ENCODE data around the gene HBE1. TPM values are rescaled to one million over a fixed set of nuclear protein-coding genes. Genes with fewer than 3 reads are reported as not detected.

Gene HBE1
- total and polyA plus RNA-seq, 2 of the 8 experiments (the other 6 are each of a cell fraction or from before 2014, with no cell fraction given), result 0.39 TPM; not detected in 1

- H2BK5ac ChIP-seq (ENCODE audit: low read depth, low read length), result no peak overlapping the region
- no peak overlapping the region for H2BK120ac ChIP-seq (replicated peaks; ENCODE audit: low read depth, low read length)
- H4K8ac ChIP-seq (ENCODE audit: extremely low read depth, insufficient read depth, low read length), result no peak overlapping the region
- H3K36me3 ChIP-seq (ENCODE audit: control insufficient read depth in 2 of 4, insufficient read depth in 4 of 4, low read length in 3 of 4), result no peaks in the 10 kb centered on the region
- no peaks in the 10 kb centered on the region for H3K79me2 ChIP-seq (ENCODE audit: control insufficient read depth in 1 of 2, insufficient read depth in 2 of 2, low read length in 2 of 2)
- H3K56ac ChIP-seq (replicated peaks; ENCODE audit: insufficient read length, low read depth, low read length), result no peak overlapping the region
- no peak overlapping the region for H2AK5ac ChIP-seq (ENCODE audit: low read depth, low read length)
- H3K9ac ChIP-seq (replicated peaks in 1 of 4; ENCODE audit: extremely low read depth in 1 of 4, low read depth in 3 of 4, low read length in 3 of 4), result no peak overlapping the region
- 91% methylated on average over 9 of the region's 9 CpGs; no CpG with 5 or more reads in 1 of the 2 experiments for WGBS, 2 experiments (ENCODE audit: extremely low coverage in 1 of 2, insufficient coverage in 1 of 2, insufficient read length in 1 of 2, insufficient replicate concordance in 2 of 2, low coverage in 1 of 2, low lambda C conversion rate in 2 of 2, missing lambda C conversion rate in 1 of 2)
- no peak overlapping the region for H3K18ac ChIP-seq (ENCODE audit: extremely low read depth, low read length)
- no peak overlapping the region for H3K14ac ChIP-seq (ENCODE audit: insufficient read length)
- H4K91ac ChIP-seq (replicated peaks; ENCODE audit: insufficient read length, low read length), result no peak overlapping the region
- no peak for DNase-seq (ENCODE audit: low read depth in 1 of 2, low spot score in 2 of 2)
- H3K27ac ChIP-seq (ENCODE audit: low read depth, low read length), result no peak overlapping the region
- no peak overlapping the region for H3K4me3 ChIP-seq (ENCODE audit: extremely low read depth in 1 of 4, insufficient read depth in 2 of 4, low read depth in 3 of 4, low read length in 4 of 4)
- H3K23ac ChIP-seq (ENCODE audit: insufficient read length), result no peak overlapping the region
- H3K4me2 ChIP-seq (ENCODE audit: insufficient read depth in 1 of 2, low read depth in 2 of 2, low read length in 2 of 2), result no peak overlapping the region
- no peaks in the 10 kb centered on the region for H3K9me3 ChIP-seq (ENCODE audit: insufficient read depth in 2 of 2, low read depth in 1 of 2, low read length in 1 of 2)
- FAIRE-seq, result no peak
- H2BK15ac ChIP-seq (ENCODE audit: low read length), result no peak overlapping the region
- ChIA-PET POLR2A (ENCODE audit: partially characterized antibody) (no interaction called here), CTCF (ENCODE audit: partially characterized antibody) (no interaction called here)
- no peak overlapping the region for H4K5ac ChIP-seq (ENCODE audit: insufficient read length, low read depth, low read length)
- H2BK20ac ChIP-seq (ENCODE audit: low read length), result no peak overlapping the region
- H3K23me2 ChIP-seq (ENCODE audit: low read depth, low read length), result no peaks in the 10 kb centered on the region
- H3K4ac ChIP-seq (replicated peaks; ENCODE audit: insufficient read length, low read depth, low read length), result no peak overlapping the region
- no peaks in the 10 kb centered on the region for H3K79me1 ChIP-seq (ENCODE audit: low read depth, low read length)
- 0 out of 7 replicates have a peak, but pooled peaks cover 0 to 4% (median 0%) of the 10 kb centered on the region in 4 experiments for H3K4me1 ChIP-seq (replicated peaks in 1 of 4; ENCODE audit: control insufficient read depth in 3 of 4, insufficient read depth in 4 of 4, low read length in 3 of 4)
- 0 out of 2 replicates have a peak overlapping the region, but pooled peaks have one; percentile 75 for H2BK12ac ChIP-seq (ENCODE audit: low read depth, low read length)
- no peaks in the 10 kb centered on the region for H4K20me1 ChIP-seq (replicated peaks in 1 of 2; ENCODE audit: control insufficient read depth in 1 of 2, insufficient read depth in 2 of 2, low read length in 2 of 2)
- H3K27me3 ChIP-seq (replicated peaks in 1 of 4; ENCODE audit: control insufficient read depth in 3 of 4, extremely low read depth in 1 of 4, insufficient read depth in 3 of 4, low read length in 3 of 4), result peaks cover 0 to 1% (median 0%) of the 10 kb centered on the region in 4 experiments; a peak in 3 of 7 replicates
- no peak overlapping the region for H2AFZ ChIP-seq (ENCODE audit: low read length)
- TF ChIP-seq CHD2 (IDR thresholded peaks at IDR 0.05; ENCODE audit: low read length) (no peak), NRF1 (IDR thresholded peaks at IDR 0.05; ENCODE audit: low read depth, low read length) (no peak), MAX (IDR thresholded peaks at IDR 0.05) (no peak), TAF1 (IDR thresholded peaks at IDR 0.05; ENCODE audit: low read depth, low read length) (no peak), YY1 (IDR thresholded peaks at IDR 0.05; ENCODE audit: low read depth, low read length) (no peak), EZH2 (IDR thresholded peaks at IDR 0.05; ENCODE audit: low read depth, low read length, severe bottlenecking) (no peak), SIN3A (conservative IDR thresholded peaks at IDR 0.05 in 1 of 2, IDR thresholded peaks at IDR 0.05 in 1 of 2; ENCODE audit: low read depth in 1 of 2, low read length in 2 of 2) (no peak)
These were observed 17.4 kb downstream of the HBE1 start for GRCh38 chr11:5252192-5252918.

Data from H1 (cell line).